GM18868 (cell line): Measurements from ENCODE around the gene PNLIPRP3.

Experiments used
- ATAC-seq: cut with Tn5 transposase; IDR thresholded peaks from one replicate; pipeline ENCODE4 v1.9.1; 2021; ENCODE audit warnings: mild to moderate bottlenecking, moderate library complexity; ENCODE audit not compliant: unreplicated experiment

The PNLIPRP3 gene

GRCh38 chr10:116444527-116445142 is 17.0 kb downstream of the PNLIPRP3 start:
- peak; percentile 91 for ATAC-seq

DNA sequence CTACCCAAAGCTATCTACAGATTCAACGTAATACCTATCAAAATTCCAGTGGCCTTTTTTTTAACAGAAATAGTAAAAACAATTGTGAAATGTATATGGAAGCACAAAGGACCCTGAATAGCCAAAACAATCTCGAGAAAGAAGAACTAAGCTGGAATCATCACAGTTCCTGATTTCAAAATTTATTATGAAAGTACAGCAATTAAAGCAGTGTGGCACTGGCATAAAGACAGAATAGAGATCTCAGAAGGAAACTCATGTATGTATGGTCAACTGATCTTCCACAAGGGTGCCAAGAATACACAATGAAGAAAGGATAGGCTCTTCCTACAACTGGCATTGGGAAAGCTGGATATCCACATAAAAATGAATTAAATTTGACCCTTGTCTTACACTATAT is 23.2 kb downstream of the PNLIPRP3 start:
- ATAC-seq: no peak

DNA sequence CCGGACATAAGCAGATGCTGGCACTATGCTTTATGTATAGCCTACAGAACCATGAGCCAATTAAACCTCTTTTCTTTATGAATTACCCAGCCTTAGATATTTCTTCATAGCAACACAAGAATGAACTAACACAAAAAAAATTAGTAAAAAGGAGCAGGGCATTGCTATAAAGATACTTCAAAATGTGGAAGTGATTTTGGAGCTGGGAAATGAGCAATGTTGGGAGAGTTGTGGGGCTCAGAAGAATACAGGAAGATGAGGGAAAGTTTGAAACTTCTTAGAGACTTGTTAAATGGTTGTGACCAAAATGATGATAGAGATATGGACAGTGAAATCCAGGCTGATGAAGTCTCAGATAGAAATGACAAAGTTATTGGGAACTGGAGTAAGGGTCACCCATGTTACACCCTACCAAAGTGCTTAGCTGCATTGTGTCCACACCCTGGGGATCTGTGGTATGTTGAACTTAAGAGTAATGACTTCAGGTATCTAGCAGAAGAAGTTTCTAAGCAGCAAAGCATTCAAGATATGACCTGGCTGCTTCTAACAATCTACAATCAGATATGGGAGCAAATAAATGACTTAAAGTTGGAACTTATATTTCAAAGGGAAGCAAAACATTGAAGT is 24.2 kb downstream of the PNLIPRP3 start:
- no peak for ATAC-seq

- no peak for ATAC-seq
Measured at GRCh38 chr10:116452338-116452720, 24.7 kb downstream of the PNLIPRP3 start.

DNA sequence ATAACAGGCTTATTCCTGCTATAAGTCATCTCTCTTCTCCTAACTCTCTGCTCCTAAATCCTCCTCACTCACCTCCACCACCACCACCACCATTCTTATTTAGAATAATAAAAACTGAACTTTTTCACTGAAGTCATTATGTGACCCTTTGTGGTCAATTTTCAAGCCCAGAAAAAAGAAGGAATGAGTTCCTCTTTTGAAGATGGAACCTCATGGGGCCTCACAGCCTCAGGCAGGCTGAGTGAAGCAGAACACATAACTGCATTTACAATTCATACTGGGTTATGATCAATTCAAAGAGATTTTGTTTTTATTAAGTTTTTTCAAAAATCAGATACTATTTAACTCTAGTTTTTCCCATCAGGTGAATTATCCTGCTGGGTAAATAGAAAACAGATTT is 29.8 kb downstream of the PNLIPRP3 start:
- ATAC-seq: no peak

DNA sequence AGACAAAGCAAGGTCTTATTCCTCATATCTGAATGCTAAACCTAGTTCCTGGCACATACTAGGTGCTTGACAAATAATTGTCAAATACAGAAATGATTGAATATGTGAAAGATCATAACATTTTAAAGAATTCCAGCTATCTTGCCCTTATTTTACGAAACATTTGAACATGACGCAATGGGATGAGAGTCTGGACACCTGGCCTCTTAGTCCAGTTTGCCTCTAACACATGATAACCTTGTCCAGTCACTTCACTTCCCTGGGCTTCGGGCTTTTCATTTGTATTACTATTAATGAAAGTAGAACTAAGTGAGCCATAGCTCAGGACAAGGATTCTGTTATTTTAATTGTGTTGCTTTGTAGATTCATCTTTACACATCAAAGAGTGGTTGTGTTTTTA is 32.6 kb downstream of the PNLIPRP3 start:
- ATAC-seq: no peak

DNA sequence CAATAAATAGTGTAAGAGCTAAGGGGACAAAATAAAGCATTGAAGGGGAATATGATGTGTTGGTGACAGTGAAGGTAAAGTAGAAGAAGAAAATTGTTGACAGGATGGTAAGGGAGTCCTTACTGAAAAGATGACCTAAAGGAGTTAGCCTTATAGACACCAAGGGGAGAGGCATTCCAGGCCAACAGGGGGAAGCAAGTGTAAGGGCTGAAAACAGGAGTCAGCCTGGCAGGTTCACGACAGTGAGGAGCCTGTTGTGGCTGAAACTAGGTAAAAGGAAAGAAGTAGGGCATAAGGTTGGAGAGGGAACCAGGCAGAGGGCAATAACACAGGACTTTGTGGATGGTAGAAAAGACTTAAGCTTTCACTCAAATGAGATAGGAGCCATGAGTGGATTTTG is 34.0 kb downstream of the PNLIPRP3 start:
- ATAC-seq: no peak

DNA sequence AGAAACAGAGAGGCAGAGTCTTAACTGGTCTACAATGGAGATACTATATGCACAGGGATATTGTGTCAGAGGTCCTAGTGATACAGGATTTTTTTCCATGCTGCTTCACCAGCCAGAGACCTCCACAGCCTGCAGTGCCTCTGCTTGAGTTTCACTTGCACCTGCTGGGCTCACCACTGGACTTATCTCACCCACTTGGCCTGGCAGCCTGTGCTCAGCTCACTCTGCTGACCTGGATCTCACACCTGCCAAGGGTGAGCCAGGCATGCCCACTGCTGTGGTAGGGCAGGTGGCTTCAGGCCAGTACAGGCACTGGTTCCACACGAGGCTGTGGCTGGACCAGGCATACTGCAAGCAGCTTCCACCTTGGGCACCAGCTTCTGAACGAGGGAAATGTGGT is 36.6 kb downstream of the PNLIPRP3 start:
- ATAC-seq: no peak

DNA sequence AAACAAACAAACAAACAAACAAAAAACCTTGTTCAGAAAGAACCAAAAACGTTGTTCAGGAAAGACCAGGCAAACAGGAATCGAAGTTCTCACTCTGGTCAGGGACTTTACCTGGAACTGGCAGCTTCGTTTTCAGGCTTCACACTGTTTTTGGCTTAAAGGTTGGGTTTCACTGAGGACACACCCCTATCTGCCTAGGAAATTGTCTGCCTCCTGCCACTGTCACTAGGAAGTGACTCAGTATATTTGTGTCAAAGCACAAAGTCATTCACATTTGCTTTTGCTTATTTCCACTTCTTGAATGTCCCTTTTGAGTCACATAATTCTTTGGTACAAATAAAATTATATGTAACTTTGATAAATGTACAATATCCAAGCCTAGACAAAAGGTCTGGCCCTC is 37.9 kb downstream of the PNLIPRP3 start:
- no peak for ATAC-seq

GRCh38 chr10:116466715-116467422 is 39.2 kb downstream of the PNLIPRP3 start:
- no peak for ATAC-seq

DNA sequence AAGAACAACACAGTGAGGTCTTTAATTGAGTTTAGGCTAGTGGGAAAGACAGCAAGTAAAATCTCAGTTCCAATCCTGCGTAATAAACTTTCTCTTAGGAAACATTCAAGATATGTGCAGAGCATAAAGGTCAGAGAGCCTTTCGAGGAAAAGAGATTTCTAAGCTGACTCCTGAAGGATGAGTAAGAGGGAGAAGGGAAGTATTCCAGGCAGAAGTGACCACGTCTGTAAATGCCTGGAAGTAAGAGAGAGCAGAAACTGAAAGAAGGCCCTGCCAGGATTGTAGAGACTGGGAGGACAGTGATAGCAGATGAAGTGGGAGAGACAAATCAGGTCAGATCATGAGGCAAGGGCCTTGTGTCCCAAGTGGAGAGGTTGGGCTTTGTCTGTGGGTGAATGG is 41.8 kb downstream of the PNLIPRP3 start:
- no peak for ATAC-seq

DNA sequence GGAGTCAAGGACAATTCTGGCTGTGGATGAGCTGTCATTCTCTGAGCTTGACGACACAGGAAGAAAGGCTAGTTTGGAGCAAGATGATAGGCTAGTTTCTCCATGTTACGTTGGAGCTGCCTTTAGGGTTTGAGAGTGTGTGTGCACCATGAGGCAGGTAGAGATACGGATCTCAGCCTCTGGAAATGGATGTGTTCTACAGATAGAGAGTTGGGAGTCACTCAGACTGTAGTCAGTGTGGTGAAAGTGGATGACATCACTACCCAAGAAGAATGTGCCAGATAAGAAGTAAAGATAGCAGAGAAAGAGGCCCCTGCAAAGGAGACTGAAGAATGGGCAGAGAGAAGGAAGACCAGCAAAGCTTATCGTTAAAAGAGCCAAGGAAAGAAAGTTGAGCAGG is 42.4 kb downstream of the PNLIPRP3 start:
- ATAC-seq: no peak

GRCh38 chr10:116470768-116471415 is 43.2 kb downstream of the PNLIPRP3 start:
- ATAC-seq: no peak

- ATAC-seq: no peak
Measured at GRCh38 chr10:116472891-116473290, 45.2 kb downstream of the PNLIPRP3 start.

DNA sequence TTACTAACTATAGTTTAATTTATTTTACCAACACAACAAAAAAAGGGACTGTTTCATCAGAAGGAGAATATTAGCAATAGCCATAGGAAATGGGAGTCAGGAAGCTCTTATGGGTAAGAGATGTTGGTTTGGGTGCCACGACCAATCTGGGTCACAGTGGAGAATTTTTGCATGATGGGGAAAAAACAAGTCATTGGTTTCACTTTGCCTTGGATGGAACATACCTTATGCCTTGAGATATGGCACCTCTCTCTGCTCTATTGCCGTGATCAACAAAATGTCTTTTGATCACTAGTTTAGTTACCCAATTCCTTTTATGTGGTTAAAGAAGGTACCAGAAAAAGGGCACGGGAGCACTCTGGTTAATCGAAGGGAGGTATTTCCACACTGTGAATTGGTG is 48.2 kb downstream of the PNLIPRP3 start:
- no peak for ATAC-seq

- no peak for ATAC-seq
Measured at GRCh38 chr10:116476461-116476860, 48.8 kb downstream of the PNLIPRP3 start.

DNA sequence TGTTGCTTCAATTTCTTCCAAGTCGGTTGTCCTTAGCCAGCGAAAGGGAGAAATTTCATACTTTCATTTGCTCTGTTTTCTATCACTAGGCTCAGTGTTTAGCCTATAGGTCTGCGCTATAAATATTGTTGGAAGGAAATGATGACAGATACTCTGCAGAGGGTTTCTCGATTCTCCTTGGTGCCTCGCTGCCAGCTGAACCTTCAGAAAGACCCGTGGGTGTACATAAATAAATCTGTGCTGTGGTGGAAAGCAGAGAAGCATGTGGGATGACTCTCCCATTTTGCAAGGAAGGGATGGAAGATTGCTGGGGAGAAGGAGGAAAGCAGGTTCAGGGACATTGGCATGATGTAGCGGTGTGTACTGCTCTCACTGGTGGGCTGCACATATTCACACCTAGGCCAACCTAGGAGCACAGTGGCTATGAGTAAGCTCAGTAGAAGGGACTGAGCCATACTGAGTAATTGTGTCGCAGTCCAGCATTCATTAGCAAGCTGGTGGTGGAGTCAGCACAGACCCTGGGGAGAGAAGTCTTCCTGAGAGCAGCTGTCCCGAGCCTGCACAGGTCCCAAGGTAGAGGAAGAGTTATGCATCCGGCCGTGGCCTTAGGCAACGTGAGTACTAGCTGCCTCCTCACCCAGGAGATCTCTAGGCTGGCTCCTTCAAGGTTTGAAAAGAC is 50.5 kb downstream of the PNLIPRP3 start:
- no peak for ATAC-seq

- no peak for ATAC-seq
Measured at GRCh38 chr10:116486770-116487448, 59.3 kb downstream of the PNLIPRP3 start.

DNA sequence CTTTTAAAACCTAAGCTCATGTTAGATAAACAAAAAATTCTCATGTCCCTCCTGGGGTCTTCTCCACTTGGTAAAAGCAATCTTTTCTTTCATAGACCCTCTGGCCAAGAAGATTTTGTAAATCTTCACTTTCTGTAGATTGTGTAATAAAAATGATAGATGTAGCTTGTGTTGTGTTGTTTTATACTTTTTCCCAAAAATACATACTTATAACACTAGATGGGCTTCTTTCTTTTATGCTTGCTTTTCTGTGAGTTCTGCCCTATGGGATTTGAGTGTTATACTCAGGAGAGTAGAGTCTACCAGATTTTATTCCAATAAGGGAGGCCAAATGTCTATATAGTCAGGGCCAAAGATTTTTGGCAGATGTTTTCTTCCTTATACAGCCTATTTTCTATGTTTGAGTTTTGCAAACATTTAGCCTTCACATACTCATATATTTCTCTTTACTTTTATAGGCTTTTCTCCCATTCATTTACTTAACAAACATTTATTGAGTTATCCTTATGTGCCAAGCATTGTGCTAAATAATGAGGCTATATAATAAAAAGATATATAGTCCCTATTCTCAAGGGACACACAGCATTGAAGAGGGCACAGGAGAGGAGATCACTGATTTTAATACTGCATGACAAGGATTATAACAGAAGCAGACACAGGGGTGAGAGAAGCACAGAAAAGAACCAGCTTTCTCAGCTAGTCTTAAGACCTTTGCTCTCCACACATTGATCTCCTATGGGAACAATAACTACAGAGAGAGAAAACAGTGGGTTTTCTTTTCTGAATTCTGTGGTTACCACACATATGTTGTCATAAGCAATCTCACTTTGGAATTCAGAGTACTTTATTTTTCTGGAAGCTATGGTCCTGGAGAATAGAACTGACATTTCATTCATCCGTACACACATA is 60.1 kb downstream of the PNLIPRP3 start:
- no peak for ATAC-seq

DNA sequence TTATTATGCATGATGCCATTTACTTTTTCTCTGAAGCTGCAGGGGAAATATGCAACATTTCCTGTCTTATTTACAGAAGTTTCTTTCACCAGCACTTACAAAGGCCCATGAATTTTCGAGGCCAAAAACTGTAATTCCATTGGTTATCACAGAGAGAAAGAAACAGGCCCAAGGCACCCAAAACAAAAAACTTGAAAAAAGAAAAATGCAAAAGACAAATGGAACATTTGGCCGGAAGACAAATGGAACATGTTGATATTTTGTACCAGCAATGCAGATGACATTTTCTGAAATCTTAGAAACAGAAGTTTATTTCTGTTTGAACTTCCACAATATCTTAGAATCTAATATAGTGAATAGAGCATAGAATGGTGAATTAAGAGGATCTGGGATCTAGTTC is 61.8 kb downstream of the PNLIPRP3 start:
- ATAC-seq: no peak
